Daoy (cell line): Measurements from ENCODE around the gene ZBTB21. TPM values are rescaled to one million over a fixed set of nuclear protein-coding genes. Genes with fewer than 3 reads are reported as not detected.
A peak's percentile ranks its signal among the peaks of the same experiment; 100 is the strongest.

ENCODE experiments used
- DNase-seq: peaks from one replicate; pipeline ENCODE4 v3.0.0-alpha.2; 2015; ENCODE audit warnings: low read depth
- total RNA-seq: library from RNA; depleted of rRNA; stranded (reverse); fragments of >200 nt; shearing (Covaris generic); gene quantifications from 2 replicates; pipeline ENCODE4 v1.2.3, GENCODE V29; 2014

ZBTB21 gene
- total RNA-seq, 1 experiment from 2014 or later = 16.9 TPM

GRCh38 chr21:42039911-42040351, 29.8 kb upstream of the ZBTB21 start:
- DNase-seq = peak; percentile 82

GRCh38 chr21:42039470-42039901, 29.3 kb upstream of the ZBTB21 start:
- DNase-seq = peak; percentile 50

DNA sequence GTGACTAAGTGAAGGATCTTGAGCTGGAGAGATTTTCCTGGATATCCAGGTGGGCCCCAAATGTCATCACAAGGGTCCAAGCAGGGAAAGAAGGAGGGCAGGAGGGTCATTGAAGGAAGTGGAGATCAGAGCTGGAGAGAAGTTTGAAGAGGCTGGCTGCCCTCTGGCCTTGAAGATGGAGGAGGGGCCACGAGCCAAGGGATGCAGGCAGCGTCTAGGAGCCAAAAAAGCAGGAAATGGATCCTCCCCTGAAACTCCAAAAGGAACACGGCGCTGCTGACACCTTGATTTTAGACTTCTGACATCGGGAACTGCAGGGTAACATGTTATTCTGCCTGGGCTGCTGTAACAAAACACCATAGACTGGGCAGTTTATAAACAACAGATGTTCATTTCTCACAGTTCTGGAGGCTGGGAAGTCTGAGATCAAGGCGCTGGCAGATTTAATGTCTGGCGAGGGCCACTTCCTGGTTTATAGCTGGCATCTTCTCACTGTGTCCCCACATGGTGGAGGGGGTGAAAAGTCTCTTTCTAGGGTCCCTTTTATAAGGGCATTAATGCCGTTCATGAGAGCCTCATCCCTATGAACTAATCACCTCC, 28.8 kb upstream of the ZBTB21 start:
- peak; percentile 32 for DNase-seq

- DNase-seq = no peak
Observed at GRCh38 chr21:42038393-42038792, 28.2 kb upstream of the ZBTB21 start.

DNA sequence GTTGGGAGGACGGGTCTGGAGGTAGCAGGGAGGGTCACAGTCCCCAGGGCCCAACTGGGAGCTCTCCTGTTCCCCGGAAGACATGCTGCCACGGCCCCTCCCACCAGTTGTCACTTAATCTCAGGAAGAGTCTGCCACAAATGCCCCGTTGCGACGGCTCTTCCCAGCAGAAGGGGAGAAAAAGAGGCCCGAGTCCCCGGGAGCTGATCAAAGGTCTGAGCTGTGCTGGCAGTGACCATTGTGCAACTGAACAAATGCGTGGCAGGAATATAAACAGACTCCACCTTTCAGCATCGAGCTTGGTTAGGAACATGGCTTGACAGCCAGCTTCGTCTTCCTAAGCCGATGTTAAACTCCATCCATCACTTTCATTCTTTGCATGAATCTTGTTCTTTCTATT, 27.8 kb upstream of the ZBTB21 start:
- DNase-seq = no peak

DNA sequence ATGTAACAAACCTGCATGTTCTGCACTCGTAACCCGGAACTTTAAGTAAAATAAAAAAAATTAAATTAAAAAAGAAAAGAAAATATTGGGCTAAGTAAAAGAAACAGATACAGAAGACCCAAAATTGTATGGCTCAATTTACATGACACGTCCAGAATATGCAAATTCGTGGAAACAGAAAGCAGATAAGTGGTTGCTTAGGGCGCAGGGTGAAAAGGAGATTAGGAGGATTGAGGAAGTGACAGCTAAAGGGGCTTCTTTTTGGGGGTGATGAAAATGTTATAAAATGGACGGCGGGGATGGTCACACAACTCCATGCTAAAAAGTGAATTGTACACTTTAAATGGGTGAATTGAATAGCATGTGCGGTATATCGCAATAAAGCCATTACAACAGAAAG, 27.4 kb upstream of the ZBTB21 start:
- DNase-seq = no peak

DNA sequence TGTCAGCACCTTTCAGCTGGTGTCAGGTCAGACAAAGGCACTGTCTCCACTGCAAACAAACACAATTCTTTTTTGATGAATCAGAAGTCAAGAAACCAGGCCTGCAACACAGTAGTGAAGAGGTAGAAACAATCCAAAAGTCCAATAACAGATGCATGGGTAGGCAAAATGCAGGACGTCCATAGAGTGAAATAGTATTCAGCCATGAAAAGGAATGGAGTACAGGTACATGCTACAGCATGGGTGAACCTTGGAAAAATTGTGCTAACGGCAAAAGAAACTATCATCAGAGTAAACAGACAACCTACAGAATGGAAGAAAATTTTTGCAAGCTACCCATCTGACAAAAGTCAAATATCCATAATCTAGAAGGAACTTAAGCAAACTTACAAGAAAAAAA, 26.2 kb upstream of the ZBTB21 start:
- DNase-seq = no peak

DNA sequence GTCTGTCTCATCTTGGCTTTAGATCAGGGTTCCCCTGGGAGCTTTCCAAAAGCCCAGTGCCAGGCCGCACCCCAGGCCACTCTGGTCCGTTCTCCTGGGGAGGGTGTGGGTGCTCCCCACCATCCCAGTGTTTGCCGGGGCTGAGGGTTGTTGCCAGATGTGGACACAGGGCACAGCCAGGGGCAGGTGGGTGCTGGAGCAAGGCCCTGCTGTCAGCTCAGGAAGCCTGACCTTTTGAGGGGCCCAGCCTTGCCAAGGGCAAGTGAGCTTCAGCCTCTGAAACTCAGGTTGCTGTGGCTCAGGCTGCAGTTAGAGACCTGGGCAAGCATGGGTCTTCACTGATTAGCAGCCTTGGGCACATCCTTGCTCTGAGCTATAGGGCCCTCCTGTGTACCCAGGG, 22.8 kb upstream of the ZBTB21 start:
- no peak for DNase-seq

GRCh38 chr21:42032266-42032665, 22.1 kb upstream of the ZBTB21 start:
- no peak for DNase-seq

DNA sequence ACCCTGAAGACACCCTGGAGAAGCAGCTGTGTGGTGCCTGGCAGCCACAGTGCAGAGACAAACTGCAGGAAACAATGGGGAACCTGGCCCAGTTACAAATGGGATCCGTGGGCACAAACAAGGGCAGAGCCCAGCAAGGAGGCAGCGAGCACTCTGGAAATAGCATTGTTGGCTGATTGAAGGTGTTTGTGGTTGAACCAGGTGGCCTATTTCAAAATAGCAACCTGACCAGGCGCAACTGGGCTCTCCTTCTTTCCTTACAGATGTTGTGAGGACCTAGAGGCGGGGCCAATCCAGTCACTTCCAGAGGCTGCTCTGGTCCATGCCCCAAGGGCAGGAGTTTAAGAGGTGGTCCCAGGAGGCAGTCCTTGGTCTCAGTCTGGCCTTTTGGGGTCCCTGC, 21.7 kb upstream of the ZBTB21 start:
- no peak for DNase-seq

DNA sequence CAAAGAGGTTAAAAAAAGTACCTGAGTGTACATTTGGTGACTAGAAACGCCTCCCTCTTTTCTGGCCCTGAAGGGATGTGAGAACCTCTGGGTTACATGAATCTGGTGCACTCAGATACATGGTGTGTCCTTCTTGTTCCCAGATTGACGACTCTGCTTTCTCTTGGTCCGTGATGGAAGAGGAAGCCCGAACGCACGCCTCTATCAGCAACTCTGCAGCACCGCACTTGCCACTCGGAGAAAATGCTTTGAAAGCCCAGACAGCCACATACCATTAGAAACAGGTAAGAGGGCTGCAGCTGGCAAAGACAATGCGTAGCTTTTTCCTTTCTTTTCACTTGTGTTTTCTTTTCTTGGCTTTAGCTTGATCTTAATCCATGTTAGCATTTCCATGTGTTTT, 21.1 kb upstream of the ZBTB21 start:
- DNase-seq = no peak

- DNase-seq = no peak
Observed at GRCh38 chr21:42030311-42030710, 20.2 kb upstream of the ZBTB21 start.

DNA sequence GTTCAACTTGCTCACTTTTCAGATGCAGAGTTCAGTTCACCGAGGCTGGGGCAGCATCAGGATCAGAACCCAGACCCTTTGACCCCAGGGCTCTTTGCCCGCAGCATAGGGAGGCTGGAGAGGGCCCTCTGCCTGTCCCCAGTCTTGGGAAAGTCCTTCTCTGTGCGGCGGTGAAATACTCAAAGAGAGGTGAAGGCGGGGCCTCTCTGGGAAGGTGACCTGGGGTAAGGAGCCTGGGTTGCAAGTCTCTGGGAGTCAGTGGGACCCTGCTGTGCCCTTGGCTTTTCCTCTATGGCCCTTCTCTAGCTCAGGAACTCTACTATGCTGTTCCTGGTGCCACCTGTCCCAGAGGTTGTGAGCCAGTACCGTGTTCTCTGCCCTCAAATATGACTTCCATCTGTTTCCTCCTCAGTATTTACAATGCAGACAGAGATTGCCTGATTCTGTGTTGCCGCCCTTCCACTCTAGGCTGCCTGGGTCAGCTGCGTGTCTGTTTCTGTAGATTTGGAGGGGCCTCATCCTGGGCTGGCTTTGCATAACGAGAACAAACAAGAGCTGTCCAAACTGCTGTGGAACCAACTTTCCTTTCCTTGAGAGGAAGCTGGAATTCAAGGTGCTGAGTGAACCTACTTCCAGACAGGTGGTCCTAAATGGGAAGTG, 18.7 kb upstream of the ZBTB21 start:
- no peak for DNase-seq

GRCh38 chr21:42027822-42028765, 17.9 kb upstream of the ZBTB21 start:
- DNase-seq = no peak

DNA sequence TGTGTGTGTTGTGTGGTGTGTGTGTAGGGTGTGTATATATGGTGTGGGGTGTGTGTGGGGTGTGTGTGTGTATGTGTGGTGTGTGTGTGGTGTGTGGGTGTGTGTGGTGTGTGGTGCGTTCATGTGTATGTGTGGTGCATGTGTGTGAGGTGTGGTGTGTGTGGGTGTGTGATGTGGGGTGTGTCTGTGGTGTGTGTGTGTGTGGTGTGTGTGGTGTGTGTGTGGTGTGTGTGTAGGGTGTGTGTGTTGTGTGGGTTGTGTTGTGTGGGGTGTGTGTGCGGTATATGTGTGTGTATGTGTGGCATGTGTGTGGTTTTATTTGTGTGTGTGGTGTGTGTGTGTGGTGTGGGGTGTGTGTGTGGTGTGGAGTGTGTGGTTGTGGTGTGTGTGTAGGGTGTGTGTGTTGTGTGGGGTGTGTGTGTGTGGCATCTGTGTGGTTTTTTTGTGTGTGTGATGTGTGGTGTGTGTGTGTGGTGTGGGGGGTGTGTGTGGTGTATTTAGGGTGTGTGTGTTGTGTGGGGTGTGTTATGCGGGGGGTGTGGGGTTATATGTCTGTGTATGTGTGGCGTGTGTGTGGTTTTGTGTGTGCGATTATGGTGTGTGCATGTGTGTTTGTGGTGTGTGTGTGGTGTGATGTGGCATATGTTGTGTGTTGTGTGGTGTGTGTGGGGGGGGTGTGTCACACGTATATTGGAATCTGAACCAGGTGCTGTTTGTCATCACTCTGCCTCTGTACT, 17.1 kb upstream of the ZBTB21 start:
- no peak for DNase-seq

GRCh38 chr21:42026082-42026435, 15.9 kb upstream of the ZBTB21 start:
- no peak for DNase-seq

DNA sequence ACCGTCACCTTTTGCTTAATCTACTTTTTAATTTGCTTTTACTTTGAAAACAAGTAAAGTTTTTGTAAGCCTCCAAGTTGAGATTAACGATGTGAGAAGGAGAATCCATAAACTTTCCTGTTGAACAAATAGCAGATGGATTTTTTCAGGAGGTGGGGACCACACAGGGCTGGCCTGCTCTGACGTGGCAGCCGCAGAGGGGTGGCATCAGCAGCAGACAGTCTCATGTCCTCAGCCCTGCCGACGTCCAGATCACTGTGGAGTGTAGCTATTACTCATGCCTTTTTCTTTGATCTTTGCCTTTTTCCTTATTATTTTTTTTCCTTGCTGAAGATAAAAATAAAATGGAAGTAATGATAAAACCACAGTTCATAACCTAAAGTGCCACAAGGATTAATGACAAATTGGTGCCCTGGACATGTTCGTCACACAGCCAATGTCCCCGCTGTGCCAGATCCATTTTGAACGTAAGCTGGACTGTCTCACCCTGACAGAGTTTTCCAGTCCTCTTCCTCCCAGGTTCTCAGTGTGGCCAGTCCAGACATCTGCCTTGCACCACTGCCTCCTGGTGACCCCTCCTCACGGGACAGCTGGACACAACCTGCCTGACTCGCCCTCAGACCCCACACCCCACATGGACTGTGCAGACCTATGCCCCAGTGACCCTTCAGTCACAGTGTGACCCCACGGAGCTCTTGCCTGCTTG, 15.4 kb upstream of the ZBTB21 start:
- peak; percentile 68 for DNase-seq

GRCh38 chr21:42022906-42023305, 12.7 kb upstream of the ZBTB21 start:
- DNase-seq = no peak

DNA sequence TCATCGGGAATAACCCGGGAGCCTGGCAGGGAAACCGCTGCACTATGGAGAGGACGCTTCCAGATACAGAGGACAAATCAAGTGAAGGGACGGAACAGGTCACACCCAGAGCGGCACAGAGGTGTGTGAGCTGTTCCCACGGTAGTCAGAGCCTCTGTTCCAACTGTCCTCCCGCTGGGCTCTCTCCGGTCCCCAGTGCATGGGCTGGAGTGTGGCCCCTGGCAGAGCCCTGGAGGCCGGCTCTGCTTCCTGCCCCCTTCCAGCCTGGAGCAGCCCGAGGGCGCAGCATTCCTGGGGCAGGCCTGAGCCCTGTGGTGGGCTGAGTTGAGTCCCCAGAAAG, 11.9 kb upstream of the ZBTB21 start:
- no peak for DNase-seq

GRCh38 chr21:42021371-42022090, 11.4 kb upstream of the ZBTB21 start:
- DNase-seq = no peak

- no peak for DNase-seq
Observed at GRCh38 chr21:42019706-42020105, 9.5 kb upstream of the ZBTB21 start.
